IPS DF 4.7 (cell line): ENCODE data around the gene OR8B2.
"Not testable (repeated sequence)": the region's sequence is repeated elsewhere in the genome, so short reads cannot be mapped to it uniquely, and the experiment has no call there.

Experiments
- DNase-seq: peaks from one replicate; pipeline ENCODE4 v3.0.0-alpha.2; 2013; ENCODE audit warnings: low spot score; ENCODE audit errors: extremely low read depth

The OR8B2 gene, protein sequence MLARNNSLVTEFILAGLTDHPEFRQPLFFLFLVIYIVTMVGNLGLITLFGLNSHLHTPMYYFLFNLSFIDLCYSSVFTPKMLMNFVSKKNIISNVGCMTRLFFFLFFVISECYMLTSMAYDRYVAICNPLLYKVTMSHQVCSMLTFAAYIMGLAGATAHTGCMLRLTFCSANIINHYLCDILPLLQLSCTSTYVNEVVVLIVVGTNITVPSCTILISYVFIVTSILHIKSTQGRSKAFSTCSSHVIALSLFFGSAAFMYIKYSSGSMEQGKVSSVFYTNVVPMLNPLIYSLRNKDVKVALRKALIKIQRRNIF

DNA sequence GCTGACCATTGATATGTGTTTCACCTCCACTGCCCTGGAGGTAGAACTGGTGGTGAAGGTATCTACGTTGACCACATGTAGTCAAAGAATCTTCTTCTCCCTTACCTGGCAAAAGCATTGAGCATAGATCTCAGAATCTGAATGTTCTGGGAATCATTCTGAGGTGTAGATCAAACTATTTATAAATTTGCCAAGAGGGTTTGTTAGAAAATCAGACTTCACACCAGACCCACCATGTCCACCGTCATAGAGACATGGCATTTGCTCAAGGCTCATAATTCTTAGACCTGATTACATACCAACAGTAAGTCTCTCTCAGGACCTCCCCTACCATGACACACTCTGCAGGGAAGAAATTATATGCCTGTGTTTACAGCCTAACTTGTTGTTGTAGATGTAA lies at the start of gene OR8B2:
OR8B2 (minus strand) TSS at position 101 of the 400 bp plus-strand sequence. CDS start 1,156 bp downstream, outside the sequence.
- no peak for DNase-seq

DNA sequence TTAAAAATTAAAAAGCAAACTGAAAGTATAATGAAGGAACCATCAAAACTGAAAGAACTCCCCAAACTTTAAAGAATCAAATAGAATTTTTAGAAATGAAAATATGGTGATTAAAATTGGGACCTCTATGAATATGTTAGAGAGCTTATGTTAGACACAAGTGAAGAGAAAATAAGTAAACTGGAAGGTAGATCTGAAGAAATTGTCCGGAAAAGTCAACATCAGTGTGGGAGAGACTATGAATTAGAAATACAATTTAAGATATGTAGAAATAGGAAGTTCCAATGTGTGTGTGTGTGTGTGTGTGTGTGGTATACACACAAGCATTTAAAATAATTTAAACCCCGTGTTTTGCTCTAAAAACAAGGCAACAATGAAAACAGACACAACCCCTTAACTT lies 45.3 kb upstream of the OR8B2 start:
- DNase-seq, result no peak

DNA sequence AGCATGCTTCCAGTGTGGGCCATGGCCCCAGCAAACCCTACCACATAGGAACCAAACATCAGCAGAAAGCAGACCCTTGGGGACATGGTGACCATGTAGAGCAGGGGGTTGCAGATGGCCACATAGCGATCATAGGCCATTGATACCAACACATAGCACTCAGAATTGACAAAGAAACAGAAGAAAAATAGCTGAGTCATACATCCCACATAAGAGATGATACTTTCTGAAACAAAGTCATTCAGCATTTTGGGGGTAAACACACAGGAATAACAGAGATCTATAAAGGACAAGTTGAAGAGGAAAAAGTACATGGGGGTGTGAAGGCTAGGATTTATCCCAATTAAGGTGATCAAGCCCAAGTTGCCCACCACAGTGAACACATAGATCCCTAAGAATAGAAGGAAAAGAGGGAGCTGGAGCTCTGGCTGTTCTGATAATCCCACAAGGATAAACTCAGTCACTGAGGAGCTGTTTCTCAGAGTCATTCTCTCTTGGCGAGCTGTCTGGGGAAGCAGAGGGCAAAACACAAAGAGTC lies 40.2 kb upstream of the OR8B2 start, which contains the start of gene OR8B4:
OR8B4 (minus strand) TSS at position 488 of the 538 bp plus-strand sequence; CDS start at position 488, 0 bp downstream.
- DNase-seq, result no peak

DNA sequence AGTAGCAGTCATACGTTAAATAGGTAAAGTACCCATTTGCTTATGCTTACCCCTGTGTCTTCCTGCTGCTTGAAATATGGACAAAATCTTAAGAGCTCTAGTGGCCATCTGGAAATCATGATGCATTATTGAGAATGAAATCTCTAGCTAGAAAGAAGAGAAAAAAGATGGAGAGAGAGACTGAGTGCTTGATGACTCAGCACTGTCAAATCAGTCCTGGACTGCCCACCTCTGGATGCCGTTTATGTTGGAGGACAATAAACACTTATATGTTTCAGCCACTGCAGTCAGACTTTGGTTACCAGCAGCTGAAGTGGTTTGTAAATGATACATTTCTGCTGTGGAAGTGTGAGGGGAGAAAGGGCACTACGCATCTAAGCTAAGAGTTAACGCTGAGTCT lies 36.7 kb upstream of the OR8B2 start:
- DNase-seq, result no peak

DNA sequence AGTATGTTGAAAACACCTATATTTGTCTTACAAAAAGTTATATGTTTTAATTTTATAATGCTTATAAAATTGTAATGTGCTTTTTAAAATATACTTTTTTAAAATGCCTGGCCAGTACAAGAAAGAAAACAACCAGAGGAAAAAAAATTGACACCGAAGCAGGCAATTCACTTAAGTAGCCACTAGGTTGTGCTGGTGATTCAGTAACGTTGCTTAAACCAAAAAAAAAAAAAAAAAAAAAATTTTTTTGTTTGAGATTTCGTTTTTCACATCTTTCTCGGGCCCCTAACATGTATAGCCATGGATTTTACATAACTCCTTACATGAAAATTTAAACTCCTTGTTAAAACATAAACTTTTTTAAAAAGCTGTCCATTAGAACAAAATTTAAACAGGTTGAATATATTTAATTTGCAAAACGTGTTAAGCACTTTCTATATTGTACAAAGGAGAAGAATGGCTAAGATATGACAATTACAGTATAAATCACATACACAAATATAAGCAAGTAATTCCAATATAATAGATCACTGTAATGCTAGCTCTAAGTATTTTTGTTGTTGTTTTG lies 31.1 kb upstream of the OR8B2 start:
- peak; percentile 2 for DNase-seq

DNA sequence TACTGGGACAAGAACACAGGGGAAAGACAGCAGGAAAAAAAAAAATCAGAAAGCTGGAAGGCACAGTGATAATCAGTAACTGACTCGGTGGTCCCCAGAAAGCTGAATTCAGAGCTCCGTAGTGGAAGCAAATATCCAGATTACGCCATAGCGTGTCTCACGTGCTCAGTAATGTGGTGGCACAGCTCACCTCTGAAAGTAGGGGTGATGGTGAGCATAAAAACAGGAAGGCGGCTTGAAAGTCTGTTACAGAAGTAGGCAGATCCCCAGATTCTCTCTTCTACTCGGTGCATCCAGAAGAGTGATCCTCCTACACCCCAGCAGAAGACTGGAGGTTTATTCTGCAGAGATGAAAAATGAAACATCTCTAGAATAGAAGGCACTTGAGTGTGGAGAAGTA lies 25.6 kb upstream of the OR8B2 start:
- DNase-seq, result no peak

DNA sequence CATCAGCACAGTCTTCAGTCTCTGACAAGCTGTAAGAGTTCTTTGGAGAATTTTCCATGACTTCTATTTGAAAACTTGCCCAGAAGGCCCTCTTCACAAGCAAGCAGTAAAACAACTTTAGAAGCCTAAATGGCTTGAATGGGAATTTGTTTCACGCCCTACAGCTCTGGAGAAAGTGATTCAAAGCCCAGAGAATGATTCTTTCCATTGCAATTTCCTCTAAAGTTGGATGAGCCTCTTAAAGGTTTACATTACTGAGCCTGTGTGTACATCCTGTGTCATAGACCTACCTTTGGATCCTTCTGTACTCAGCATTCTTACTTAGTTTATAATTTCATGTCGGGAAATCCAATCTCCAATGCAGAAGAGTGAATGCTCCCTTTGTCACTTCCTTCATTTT lies 21.3 kb upstream of the OR8B2 start:
- DNase-seq, result no peak

DNA sequence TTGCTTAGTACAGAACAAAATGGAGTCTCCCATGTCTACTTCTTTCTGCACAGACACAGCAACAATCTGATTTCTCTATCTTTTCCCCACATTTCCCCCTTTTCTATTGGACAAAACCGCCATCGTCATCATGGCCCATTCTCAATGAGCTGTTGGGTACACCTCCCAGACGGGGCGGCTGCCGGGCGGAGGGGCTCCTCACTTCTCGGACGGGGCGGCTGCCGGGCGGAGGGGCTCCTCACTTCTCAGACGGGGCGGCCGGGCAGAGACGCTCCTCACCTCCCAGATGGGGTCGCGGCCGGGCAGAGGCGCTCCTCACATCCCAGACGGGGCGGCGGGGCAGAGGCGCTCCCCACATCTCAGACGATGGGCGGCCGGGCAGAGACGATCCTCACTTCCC lies 18.9 kb upstream of the OR8B2 start:
- not testable (repeated sequence) for DNase-seq

DNA sequence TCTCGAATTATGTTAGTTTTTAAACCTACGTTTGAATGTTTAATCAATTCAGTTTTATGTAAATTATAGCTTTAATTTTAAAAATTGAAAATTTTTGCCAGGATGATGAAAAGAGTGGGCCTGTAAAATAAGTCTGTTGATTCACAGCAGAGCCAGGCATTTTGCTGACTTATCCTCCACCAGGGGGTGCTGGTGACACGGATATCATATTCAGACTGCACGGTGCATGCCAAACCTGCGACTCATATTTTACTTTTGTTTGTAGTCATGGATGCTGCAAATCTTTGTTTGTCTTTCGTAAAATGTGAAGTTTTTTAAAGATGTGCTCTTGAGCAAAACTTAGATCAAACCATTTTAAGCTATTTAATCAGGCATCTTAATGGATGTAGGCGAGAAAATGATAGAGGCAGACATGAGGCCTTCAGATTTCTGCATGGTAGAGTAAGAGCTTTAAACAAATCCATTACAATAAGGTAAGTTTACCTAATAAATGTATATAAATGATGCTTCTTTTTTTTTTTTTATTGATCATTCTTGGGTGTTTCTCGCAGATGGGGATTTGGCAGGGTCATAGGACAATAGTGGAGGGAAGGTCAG lies 18.1 kb upstream of the OR8B2 start:
- DNase-seq, result peak; percentile 56

DNA sequence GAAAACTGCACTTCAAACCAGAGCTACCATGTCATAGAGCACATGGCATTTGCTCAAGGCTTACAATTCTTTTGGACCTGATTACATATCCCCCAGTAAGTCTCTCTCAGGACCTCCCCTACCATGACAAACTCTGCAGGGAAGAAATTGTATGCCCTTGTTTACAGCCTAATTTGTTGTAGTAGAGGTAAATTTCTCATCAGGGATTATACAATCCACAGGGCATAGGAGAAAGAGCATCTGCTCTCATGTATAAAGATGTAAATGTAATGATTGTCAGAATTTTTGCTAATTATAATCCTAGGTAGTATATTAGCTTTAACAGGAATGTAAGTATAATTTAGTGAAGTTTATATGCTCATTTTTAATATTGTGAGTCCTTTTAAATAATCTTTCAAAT lies 14.6 kb upstream of the OR8B2 start, which contains the start of gene OR8B3:
OR8B3 (minus strand) TSS at position 101 of the 400 bp plus-strand sequence. CDS start 1,673 bp downstream, outside the sequence.
- DNase-seq, result no peak

DNA sequence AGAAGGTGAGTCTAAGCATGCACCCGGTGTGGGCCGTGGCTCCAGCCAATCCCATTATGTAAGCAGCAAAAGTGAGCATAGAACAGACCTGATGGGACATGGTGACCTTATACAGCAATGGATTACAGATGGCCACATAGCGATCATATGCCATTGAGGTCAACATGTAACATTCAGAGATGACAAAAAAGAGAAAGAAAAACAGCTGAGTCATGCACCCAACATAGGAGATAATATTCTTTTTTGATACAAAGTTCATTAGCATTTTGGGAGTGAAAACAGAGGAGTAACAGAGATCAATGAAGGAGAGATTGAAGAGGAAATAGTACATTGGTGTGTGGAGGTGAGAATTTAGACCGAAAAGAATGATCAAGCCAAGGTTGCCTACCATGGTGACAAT lies 12.5 kb upstream of the OR8B2 start:
- not testable (repeated sequence) for DNase-seq

DNA sequence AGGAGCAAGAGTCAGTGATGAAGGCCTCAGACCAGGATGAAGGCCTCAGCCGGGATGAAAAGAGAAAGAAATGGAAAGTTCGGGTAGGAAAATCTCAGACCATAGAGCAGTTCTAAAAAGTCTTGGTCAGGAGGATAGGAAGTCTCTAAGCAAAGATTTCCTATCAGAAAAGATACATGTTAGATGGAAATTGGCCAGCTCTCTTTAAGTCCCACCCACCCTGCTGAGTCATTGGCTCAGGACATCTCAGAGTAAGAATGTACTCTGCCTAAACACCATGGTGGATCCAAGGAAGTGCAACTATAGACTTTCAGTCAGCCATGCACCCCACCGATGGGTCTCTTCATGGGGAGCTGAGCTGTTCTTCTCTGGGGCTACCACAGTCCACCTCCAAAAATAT lies 10.1 kb upstream of the OR8B2 start:
- DNase-seq, result no peak

DNA sequence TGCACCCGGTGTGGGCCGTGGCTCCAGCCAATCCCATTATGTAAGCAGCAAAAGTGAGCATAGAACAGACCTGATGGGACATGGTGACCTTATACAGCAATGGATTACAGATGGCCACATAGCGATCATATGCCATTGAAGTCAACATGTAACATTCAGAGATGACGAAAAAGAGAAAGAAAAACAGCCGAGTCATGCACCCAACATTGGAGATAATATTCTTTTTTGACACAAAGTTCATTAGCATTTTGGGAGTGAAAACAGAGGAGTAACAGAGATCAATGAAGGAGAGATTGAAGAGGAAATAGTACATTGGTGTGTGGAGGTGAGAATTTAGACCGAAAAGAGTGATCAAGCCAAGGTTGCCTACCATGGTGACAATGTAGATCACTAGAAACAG lies 1.4 kb downstream of the OR8B2 start:
- not testable (repeated sequence) for DNase-seq

DNA sequence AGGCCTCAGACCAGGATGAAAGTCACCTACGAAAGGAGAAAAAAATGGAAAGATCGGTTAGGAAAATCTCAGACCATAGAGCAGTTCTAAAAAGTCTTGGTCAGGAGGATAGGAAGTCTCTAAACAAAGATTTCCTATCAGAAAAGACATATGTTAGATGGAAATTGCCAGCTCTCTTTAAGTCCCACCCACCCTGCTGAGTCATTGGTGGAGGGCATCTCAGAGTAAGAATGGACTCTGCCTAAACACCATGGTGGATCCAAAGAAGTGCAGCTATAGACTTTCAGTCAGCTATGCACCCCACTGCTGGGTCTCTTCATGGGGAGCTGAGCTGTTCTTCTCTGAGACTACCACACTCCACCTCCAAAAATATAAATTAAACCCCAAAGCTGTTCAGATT lies 3.7 kb downstream of the OR8B2 start:
- DNase-seq, result no peak

DNA sequence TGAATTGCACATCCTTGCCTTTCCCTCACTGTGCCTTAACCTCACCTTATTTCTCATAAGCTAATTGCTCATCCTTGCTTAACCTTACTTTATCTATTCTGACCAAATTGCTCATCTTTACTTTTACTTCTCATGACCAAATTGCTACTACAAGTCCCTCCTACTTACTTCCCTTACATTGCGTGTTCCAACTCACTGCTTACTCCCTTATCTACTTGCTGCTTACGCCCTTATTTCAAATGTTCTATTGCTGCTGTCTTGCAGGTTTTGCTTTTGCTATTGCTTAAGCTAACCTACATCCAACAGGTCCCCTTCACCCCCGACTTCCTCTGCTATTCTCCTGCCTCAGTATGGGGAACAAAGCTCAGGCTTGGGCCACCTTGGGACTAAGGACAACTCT lies 8.0 kb downstream of the OR8B2 start:
- no peak for DNase-seq

DNA sequence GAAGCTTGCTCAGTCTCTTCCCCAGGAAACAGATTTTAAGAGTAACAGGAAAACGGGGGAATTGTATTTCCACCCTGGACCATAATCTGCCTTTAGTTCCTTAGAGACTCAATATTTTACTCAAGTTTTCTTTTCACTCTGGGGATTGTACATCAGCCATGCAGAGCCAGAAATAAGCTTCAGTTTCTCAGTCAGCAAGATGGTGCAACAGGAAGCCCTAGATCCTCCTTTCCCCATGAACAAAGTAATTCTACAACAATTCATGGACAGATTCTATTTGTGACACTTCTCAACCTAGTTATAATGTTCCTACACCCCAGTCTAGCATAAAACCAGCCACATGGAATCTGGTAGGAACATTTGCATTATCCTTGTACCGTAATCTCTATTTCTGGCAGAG lies 24.7 kb downstream of the OR8B2 start:
- no peak for DNase-seq

DNA sequence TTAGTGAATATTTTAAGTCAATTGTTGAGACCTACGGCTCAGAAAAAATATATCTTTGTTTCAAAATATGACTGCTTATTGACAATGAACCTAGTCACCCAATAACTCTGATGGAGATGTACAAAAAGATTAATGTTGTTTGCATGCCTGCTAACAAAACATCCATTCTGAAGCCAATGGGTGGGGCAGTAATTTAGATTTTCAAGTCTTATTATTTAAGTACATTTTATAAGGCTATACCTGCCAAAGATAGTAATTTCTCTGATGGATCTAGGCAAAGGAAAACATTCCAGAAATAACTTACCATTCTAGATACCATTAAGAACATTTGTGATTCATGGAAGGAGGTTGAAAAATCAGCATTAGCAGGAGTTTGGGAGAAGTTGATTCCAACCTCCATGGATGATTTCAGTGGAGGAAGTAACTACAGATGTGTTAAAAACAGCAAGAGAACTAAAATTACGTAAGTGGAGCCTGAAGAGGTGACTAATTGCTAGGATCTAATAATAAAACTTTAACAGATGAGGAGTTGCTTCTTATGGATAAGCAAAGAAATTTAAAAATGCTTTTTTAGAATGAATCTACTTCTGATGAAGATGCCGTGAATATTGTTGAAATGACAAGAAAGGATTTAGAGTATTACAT lies 37.9 kb downstream of the OR8B2 start:
- no peak for DNase-seq

DNA sequence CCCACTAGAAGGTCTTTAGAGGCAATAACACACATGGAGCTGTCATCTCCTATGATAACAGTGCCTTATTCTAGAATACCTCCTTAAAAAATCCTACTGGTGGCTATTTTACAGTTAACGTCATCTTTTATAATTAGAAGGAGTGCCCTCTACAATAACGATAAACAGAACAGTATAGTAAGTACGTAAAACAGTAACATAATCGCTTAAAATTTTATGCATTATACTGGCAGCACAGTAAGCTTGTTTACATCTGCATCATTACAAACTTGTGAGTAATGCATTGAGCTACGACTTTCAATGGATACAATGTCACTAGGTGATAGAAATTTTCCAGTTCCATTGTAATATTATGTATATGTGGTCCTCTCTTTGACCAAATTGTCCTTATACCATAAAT lies 40.0 kb downstream of the OR8B2 start:
- DNase-seq, result no peak

DNA sequence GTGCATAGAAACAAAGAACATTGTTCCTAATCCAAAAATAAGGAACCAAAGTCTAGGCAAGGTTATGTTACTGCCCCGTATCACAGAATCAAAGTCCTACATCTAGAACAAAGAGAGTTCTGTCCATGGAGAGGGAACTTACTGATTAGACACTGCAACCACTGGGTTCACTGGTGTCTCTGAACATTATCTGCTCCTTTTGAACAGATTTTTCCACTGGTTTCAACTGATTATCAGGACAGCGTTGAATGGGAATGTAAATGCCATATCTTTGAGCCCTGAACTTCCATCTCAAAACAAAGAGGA lies 44.2 kb downstream of the OR8B2 start:
- DNase-seq, result no peak

DNA sequence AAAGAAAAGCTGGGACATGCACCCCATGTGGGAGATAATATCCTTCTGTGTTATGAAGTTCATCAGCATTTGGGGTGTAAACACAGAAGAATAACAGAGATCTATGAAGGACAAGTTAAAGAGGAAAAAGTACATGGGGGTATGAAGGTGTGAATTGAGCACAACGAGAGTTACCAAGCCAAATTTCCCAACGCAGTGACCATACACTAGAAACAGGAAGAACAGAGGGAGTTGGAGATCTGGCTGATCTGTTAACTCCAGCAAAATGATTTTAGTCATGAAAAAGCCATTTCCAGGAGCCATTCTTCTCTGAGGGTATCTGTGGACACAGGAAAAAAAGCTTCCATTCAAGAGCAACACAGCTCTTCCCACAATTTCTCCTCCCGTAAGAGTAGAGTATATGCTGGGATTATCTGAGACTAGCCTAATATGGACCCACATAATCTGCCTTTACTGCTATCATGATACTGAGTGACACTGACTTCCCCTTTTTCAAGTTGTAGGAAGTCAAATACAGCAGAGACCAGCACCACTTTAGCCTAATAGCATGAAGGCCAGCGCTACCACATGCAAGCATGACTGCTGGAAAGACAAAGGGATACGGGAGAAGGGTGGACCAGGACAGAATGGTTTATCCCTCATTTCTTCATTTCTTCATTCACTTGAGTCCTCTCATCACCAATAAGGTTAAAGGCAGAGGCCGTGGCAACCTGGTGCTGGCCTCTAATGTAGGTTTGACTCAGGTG lies 44.7 kb downstream of the OR8B2 start:
- no peak for DNase-seq
